HG03066 (cell line): ENCODE data around the gene CFAP74.

Experiments used
- ATAC-seq: cut with Tn5 transposase; IDR thresholded peaks from one replicate; pipeline ENCODE4 v1.9.1; 2021; ENCODE audit warnings: low read depth; ENCODE audit not compliant: unreplicated experiment

CFAP74 gene

GRCh38 chr1:1920608-1921458 is 82.8 kb downstream of the CFAP74 start:
- no peak for ATAC-seq

GRCh38 chr1:1920057-1920607 is 83.5 kb downstream of the CFAP74 start:
- ATAC-seq, result no peak

- ATAC-seq, result peak; percentile 79
These were observed 84.1 kb downstream of the CFAP74 start for GRCh38 chr1:1919304-1920056.

- ATAC-seq, result no peak
These were observed 84.7 kb downstream of the CFAP74 start, which contains the start of gene TMEM52 for GRCh38 chr1:1918901-1919303. TMEM52 (minus strand) TSS chr1:1919279; CDS start chr1:1919265, 14 bp downstream.

- ATAC-seq, result no peak
These were observed 85.3 kb downstream of the CFAP74 start for GRCh38 chr1:1917995-1918900.

- ATAC-seq, result no peak
These were observed 86.1 kb downstream of the CFAP74 start for GRCh38 chr1:1917304-1917976.

GRCh38 chr1:1916851-1917251 is 86.7 kb downstream of the CFAP74 start:
- ATAC-seq, result no peak

- ATAC-seq, result no peak
These were observed 87.4 kb downstream of the CFAP74 start for GRCh38 chr1:1915911-1916840.

GRCh38 chr1:1914971-1915692 is 88.5 kb downstream of the CFAP74 start, which contains the start of gene CALML6:
CALML6 (plus strand) TSS chr1:1915260; CDS start chr1:1915281, 21 bp downstream.
- no peak for ATAC-seq

- ATAC-seq, result no peak
These were observed 89.2 kb downstream of the CFAP74 start for GRCh38 chr1:1914101-1914970.

GRCh38 chr1:1911350-1912041 is 92.1 kb downstream of the CFAP74 start:
- no peak for ATAC-seq

GRCh38 chr1:1910651-1911331 is 92.8 kb downstream of the CFAP74 start:
- ATAC-seq, result no peak

- no peak for ATAC-seq
These were observed 93.5 kb downstream of the CFAP74 start for GRCh38 chr1:1910033-1910465.

- ATAC-seq, result peak; percentile 5
These were observed 95.1 kb downstream of the CFAP74 start for GRCh38 chr1:1908506-1908791.

GRCh38 chr1:1907098-1907736 is 96.4 kb downstream of the CFAP74 start:
- no peak for ATAC-seq
